ENCODE results near the gene AK9. TPM values are rescaled to one million over a fixed set of nuclear protein-coding genes. Genes with fewer than 3 reads are reported as not detected.
"Not testable (repeated sequence)": the region's sequence is repeated elsewhere in the genome, so short reads cannot be mapped to it uniquely, and the experiment has no call there.

AK9 gene
- total and polyA plus RNA-seq, 2 experiments from 2014 or later: 10.1 to 15.2 TPM

- Histone ChIP-seq H2AFZ (no peak overlapping the region), H3K4me2 (no peak overlapping the region), H3K4me1 (ENCODE audit: insufficient read depth) (no peaks in the 10 kb centered on the region), H3K79me2 (no peaks in the 10 kb centered on the region), H3K4me3 (no peak overlapping the region), H4K20me1 (ENCODE audit: insufficient read depth, poor library complexity, severe bottlenecking) (no peaks in the 10 kb centered on the region), H3K27me3 (no peaks in the 10 kb centered on the region), H3K27ac (no peak overlapping the region), H3K36me3 (replicated peaks; ENCODE audit: insufficient read depth, low read depth) (no peaks in the 10 kb centered on the region), H3K9me2 (replicated peaks; ENCODE audit: insufficient read depth) (no peaks in the 10 kb centered on the region), H3K9me3 (ENCODE audit: low read depth) (no peaks in the 10 kb centered on the region)
- no peak for DNase-seq (ENCODE audit: low spot score)
- WGBS (ENCODE audit: low lambda C conversion rate, missing lambda C conversion rate): 76% methylated on average over 1 of the region's 1 CpG
- no peak for TF ChIP-seq EZH2phosphoT487 (IDR thresholded peaks at IDR 0.05; ENCODE audit: low read depth, severe bottlenecking, unreplicated experiment)
- no peak for TF ChIP-seq CTCF (IDR thresholded peaks at IDR 0.05; ENCODE audit: poor library complexity)
- no peak for TF ChIP-seq EZH2 (IDR thresholded peaks at IDR 0.05; ENCODE audit: borderline replicate concordance)
Observed at GRCh38 chr6:109738255-109738654, 47.3 kb upstream of the AK9 start.

GRCh38 chr6:109736273-109737025 lies 45.4 kb upstream of the AK9 start:
- no peak for DNase-seq (ENCODE audit: low spot score)
- H3K4me1 ChIP-seq (ENCODE audit: insufficient read depth): no peaks in the 10 kb centered on the region
- no peaks in the 10 kb centered on the region for H3K27me3 ChIP-seq
- no peak overlapping the region for H2AFZ ChIP-seq
- H3K4me2 ChIP-seq: no peak overlapping the region
- WGBS (ENCODE audit: low lambda C conversion rate, missing lambda C conversion rate): 64% methylated on average over 1 of the region's 1 CpG
- TF ChIP-seq EZH2phosphoT487 (IDR thresholded peaks at IDR 0.05; ENCODE audit: low read depth, severe bottlenecking, unreplicated experiment): no peak
- no peak for TF ChIP-seq CTCF (IDR thresholded peaks at IDR 0.05; ENCODE audit: poor library complexity)
- no peak for TF ChIP-seq EZH2 (IDR thresholded peaks at IDR 0.05; ENCODE audit: borderline replicate concordance)
- H3K4me3 ChIP-seq: no peak overlapping the region
- no peaks in the 10 kb centered on the region for H3K9me3 ChIP-seq (ENCODE audit: low read depth)
- H3K27ac ChIP-seq: no peak overlapping the region
- no peaks in the 10 kb centered on the region for H3K36me3 ChIP-seq (replicated peaks; ENCODE audit: insufficient read depth, low read depth)
- no peaks in the 10 kb centered on the region for H3K79me2 ChIP-seq
- H3K9me2 ChIP-seq (replicated peaks; ENCODE audit: insufficient read depth): no peaks in the 10 kb centered on the region
- no peaks in the 10 kb centered on the region for H4K20me1 ChIP-seq (ENCODE audit: insufficient read depth, poor library complexity, severe bottlenecking)

GRCh38 chr6:109725250-109725649 lies 34.2 kb upstream of the AK9 start:
- H3K27me3 ChIP-seq; H3K9me3 ChIP-seq (ENCODE audit: low read depth); DNase-seq (ENCODE audit: low spot score); H3K79me2 ChIP-seq; H3K4me1 ChIP-seq (ENCODE audit: insufficient read depth); H3K27ac ChIP-seq; H3K36me3 ChIP-seq (replicated peaks; ENCODE audit: insufficient read depth, low read depth); H3K4me3 ChIP-seq; H3K4me2 ChIP-seq; H2AFZ ChIP-seq; H3K9me2 ChIP-seq (replicated peaks; ENCODE audit: insufficient read depth); H4K20me1 ChIP-seq (ENCODE audit: insufficient read depth, poor library complexity, severe bottlenecking): not testable (repeated sequence)
- 89% methylated on average over 3 of the region's 3 CpGs for WGBS (ENCODE audit: low lambda C conversion rate, missing lambda C conversion rate)

GRCh38 chr6:109722564-109723254 lies 31.7 kb upstream of the AK9 start:
- no peak overlapping the region for H3K4me3 ChIP-seq
- TF ChIP-seq EZH2phosphoT487 (IDR thresholded peaks at IDR 0.05; ENCODE audit: low read depth, severe bottlenecking, unreplicated experiment): no peak
- TF ChIP-seq CTCF (IDR thresholded peaks at IDR 0.05; ENCODE audit: poor library complexity): no peak
- no peak for TF ChIP-seq EZH2 (IDR thresholded peaks at IDR 0.05; ENCODE audit: borderline replicate concordance)
- no peaks in the 10 kb centered on the region for H3K27me3 ChIP-seq
- no peak overlapping the region for H3K4me2 ChIP-seq
- no peaks in the 10 kb centered on the region for H3K79me2 ChIP-seq
- H3K9me2 ChIP-seq (replicated peaks; ENCODE audit: insufficient read depth): no peaks in the 10 kb centered on the region
- 96% methylated on average over 3 of the region's 3 CpGs for WGBS (ENCODE audit: low lambda C conversion rate, missing lambda C conversion rate)
- H2AFZ ChIP-seq: no peak overlapping the region
- no peaks in the 10 kb centered on the region for H3K4me1 ChIP-seq (ENCODE audit: insufficient read depth)
- no peak for DNase-seq (ENCODE audit: low spot score)
- H4K20me1 ChIP-seq (ENCODE audit: insufficient read depth, poor library complexity, severe bottlenecking): no peaks in the 10 kb centered on the region
- no peaks in the 10 kb centered on the region for H3K36me3 ChIP-seq (replicated peaks; ENCODE audit: insufficient read depth, low read depth)
- no peak overlapping the region for H3K27ac ChIP-seq
- H3K9me3 ChIP-seq (ENCODE audit: low read depth): no peaks in the 10 kb centered on the region

All from hepatocyte (in vitro differentiated cells).